ENCODE measurements around the gene HEATR3.

Gene HEATR3

GRCh38 chr16:50050802-50051201 is 15.0 kb upstream of the HEATR3 start:
- Histone ChIP-seq H3K9me3 (ENCODE audit: control insufficient read depth, low read length) (no peaks in the 10 kb centered on the region), H3K4me1 (ENCODE audit: control insufficient read depth, insufficient read depth, low read length, poor library complexity, severe bottlenecking) (no peaks in the 10 kb centered on the region), H3K27ac (ENCODE audit: insufficient read depth, low read length, poor library complexity, severe bottlenecking) (no peak overlapping the region), H3K27me3 (replicated peaks; ENCODE audit: control insufficient read depth, insufficient read depth, low read length, poor library complexity, severe bottlenecking) (no peaks in the 10 kb centered on the region), H3K36me3 (ENCODE audit: control insufficient read depth, insufficient read depth, low read length) (no peaks in the 10 kb centered on the region), H3K4me3 (ENCODE audit: insufficient read depth, low read depth, low read length, poor library complexity, severe bottlenecking) (no peak overlapping the region)
- no peak for DNase-seq

DNA sequence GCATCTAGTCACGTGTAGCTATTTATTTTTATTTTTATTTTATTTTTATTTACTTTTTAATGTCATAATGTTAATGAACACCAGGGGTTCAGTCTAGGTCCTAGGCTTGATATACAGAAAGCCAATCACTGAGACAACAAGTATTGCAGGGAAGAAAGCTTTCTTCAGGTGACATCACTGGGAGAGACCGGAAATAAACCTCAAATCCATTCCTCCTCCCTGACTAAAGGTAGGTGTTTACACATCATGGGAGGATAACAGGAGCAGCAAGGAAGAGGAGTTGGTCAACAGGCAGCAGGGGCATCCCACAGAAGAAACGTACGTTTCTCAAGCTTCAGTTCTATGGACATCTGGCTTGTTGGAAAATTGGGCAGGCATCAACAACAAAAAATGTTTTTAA is 9.5 kb upstream of the HEATR3 start:
- no peak overlapping the region for H3K4me3 ChIP-seq (ENCODE audit: insufficient read depth, low read depth, low read length, poor library complexity, severe bottlenecking)
- H3K9me3 ChIP-seq (ENCODE audit: control insufficient read depth, low read length) = no peaks in the 10 kb centered on the region
- no peaks in the 10 kb centered on the region for H3K4me1 ChIP-seq (ENCODE audit: control insufficient read depth, insufficient read depth, low read length, poor library complexity, severe bottlenecking)
- DNase-seq = no peak
- no peaks in the 10 kb centered on the region for H3K36me3 ChIP-seq (ENCODE audit: control insufficient read depth, insufficient read depth, low read length)
- no peak overlapping the region for H3K27ac ChIP-seq (ENCODE audit: insufficient read depth, low read length, poor library complexity, severe bottlenecking)
- no peaks in the 10 kb centered on the region for H3K27me3 ChIP-seq (replicated peaks; ENCODE audit: control insufficient read depth, insufficient read depth, low read length, poor library complexity, severe bottlenecking)

DNA sequence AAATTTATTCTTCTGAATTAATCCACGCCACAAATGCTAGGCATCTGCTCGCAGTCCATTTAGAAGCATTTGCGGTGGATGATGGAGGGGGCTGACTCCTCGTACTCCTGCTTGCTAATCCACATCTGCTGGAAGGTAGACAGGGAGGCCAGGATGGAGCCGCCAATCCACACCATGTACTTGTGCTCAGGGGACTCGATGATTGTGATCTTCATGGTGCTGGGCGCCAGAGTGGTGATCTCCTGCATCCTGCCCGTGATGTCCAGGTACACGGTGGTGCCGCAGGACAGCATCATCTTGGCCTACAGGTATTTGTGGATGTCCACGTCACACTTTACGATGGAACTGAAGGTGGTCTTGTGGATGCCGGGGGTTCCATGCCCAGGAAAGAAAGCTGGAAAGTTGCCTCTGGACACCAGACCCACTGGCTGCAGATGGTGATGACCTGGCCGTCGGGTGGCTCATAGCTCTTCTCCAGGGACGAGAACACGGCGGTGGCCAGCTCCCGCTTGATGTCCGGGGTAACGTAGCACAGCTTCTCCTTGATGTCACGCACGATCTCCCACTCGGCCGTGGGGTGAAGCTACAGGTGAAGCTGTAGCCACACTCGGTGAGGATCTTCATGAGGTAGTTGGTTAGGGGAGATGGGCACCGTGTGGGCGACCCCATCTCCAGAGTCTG is 7.5 kb upstream of the HEATR3 start:
- no peak for DNase-seq
- Histone ChIP-seq H3K4me1 (ENCODE audit: control insufficient read depth, insufficient read depth, low read length, poor library complexity, severe bottlenecking) (no peaks in the 10 kb centered on the region), H3K4me3 (ENCODE audit: insufficient read depth, low read depth, low read length, poor library complexity, severe bottlenecking) (no peak overlapping the region), H3K27me3 (replicated peaks; ENCODE audit: control insufficient read depth, insufficient read depth, low read length, poor library complexity, severe bottlenecking) (no peaks in the 10 kb centered on the region), H3K36me3 (ENCODE audit: control insufficient read depth, insufficient read depth, low read length) (no peaks in the 10 kb centered on the region), H3K27ac (ENCODE audit: insufficient read depth, low read length, poor library complexity, severe bottlenecking) (no peak overlapping the region), H3K9me3 (ENCODE audit: control insufficient read depth, low read length) (no peaks in the 10 kb centered on the region)

GRCh38 chr16:50059111-50059510 is 6.7 kb upstream of the HEATR3 start:
- no peaks in the 10 kb centered on the region for H3K9me3 ChIP-seq (ENCODE audit: control insufficient read depth, low read length)
- H3K4me1 ChIP-seq (ENCODE audit: control insufficient read depth, insufficient read depth, low read length, poor library complexity, severe bottlenecking) = no peaks in the 10 kb centered on the region
- H3K36me3 ChIP-seq (ENCODE audit: control insufficient read depth, insufficient read depth, low read length) = no peaks in the 10 kb centered on the region
- no peak overlapping the region for H3K4me3 ChIP-seq (ENCODE audit: insufficient read depth, low read depth, low read length, poor library complexity, severe bottlenecking)
- DNase-seq = no peak
- no peak overlapping the region for H3K27ac ChIP-seq (ENCODE audit: insufficient read depth, low read length, poor library complexity, severe bottlenecking)
- H3K27me3 ChIP-seq (replicated peaks; ENCODE audit: control insufficient read depth, insufficient read depth, low read length, poor library complexity, severe bottlenecking) = no peaks in the 10 kb centered on the region

- no peaks in the 10 kb centered on the region for H3K27me3 ChIP-seq (replicated peaks; ENCODE audit: control insufficient read depth, insufficient read depth, low read length, poor library complexity, severe bottlenecking)
- no peaks in the 10 kb centered on the region for H3K4me1 ChIP-seq (ENCODE audit: control insufficient read depth, insufficient read depth, low read length, poor library complexity, severe bottlenecking)
- DNase-seq = no peak
- no peaks in the 10 kb centered on the region for H3K36me3 ChIP-seq (ENCODE audit: control insufficient read depth, insufficient read depth, low read length)
- no peak overlapping the region for H3K27ac ChIP-seq (ENCODE audit: insufficient read depth, low read length, poor library complexity, severe bottlenecking)
- H3K9me3 ChIP-seq (ENCODE audit: control insufficient read depth, low read length) = no peaks in the 10 kb centered on the region
- no peak overlapping the region for H3K4me3 ChIP-seq (ENCODE audit: insufficient read depth, low read depth, low read length, poor library complexity, severe bottlenecking)
Observed at GRCh38 chr16:50059669-50060068, 6.1 kb upstream of the HEATR3 start.

DNA sequence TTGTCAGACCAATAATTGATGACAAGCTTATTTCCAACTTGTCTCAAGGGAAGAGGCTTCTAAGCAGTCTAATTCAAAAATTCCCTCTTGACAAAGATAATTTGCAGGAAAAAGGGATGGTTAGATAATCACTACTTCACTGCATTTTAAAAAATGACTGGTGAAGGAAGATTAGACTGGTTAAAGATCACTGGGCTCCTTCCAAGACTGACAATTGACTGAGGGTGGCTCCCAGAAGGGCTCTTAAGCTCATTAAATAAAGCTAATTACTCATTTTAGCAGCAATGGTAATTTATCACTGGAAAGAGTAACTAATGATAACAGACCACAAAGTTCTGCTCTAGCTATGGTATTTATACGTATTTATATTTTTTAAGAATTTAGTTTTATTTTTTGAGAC is 4.4 kb upstream of the HEATR3 start:
- Histone ChIP-seq H3K9me3 (ENCODE audit: control insufficient read depth, low read length) (no peaks in the 10 kb centered on the region), H3K36me3 (ENCODE audit: control insufficient read depth, insufficient read depth, low read length) (no peaks in the 10 kb centered on the region)

DNA sequence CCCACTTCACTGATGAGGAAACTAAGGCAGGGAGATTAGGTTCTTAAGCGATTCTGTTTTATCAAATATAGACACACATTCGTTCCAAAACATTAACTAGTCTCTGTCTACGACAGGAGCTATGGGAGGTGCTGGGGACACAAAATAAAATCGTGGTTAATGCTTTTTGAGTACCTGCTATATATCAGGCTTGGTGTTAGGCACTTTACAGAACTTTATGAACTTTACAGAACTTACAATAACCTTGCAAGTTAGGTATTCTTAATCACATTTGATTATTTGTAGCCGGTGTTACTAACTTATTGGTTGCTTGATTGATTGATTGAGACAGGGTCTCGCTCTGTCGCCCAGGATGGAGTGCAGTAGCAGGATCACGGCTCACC is 538 bp upstream of the HEATR3 start:
- DNase-seq = no peak
- peaks cover 13% of the 10 kb centered on the region for H3K4me1 ChIP-seq (ENCODE audit: control insufficient read depth, insufficient read depth, low read length, poor library complexity, severe bottlenecking)
- H3K4me3 ChIP-seq (ENCODE audit: insufficient read depth, low read depth, low read length, poor library complexity, severe bottlenecking) = peak overlapping the region; percentile 97
- peaks cover 12% of the 10 kb centered on the region for H3K36me3 ChIP-seq (ENCODE audit: control insufficient read depth, insufficient read depth, low read length)
- no peaks in the 10 kb centered on the region for H3K27me3 ChIP-seq (replicated peaks; ENCODE audit: control insufficient read depth, insufficient read depth, low read length, poor library complexity, severe bottlenecking)
- no peak overlapping the region for H3K27ac ChIP-seq (ENCODE audit: insufficient read depth, low read length, poor library complexity, severe bottlenecking)
- no peaks in the 10 kb centered on the region for H3K9me3 ChIP-seq (ENCODE audit: control insufficient read depth, low read length)

More for the DNA sequence above, 4.4 kb upstream of the HEATR3 start:
- H3K4me1 ChIP-seq (ENCODE audit: control insufficient read depth, insufficient read depth, low read length, poor library complexity, severe bottlenecking) = no peaks in the 10 kb centered on the region
- no peak overlapping the region for H3K4me3 ChIP-seq (ENCODE audit: insufficient read depth, low read depth, low read length, poor library complexity, severe bottlenecking)
- H3K27me3 ChIP-seq (replicated peaks; ENCODE audit: control insufficient read depth, insufficient read depth, low read length, poor library complexity, severe bottlenecking) = no peaks in the 10 kb centered on the region
- H3K27ac ChIP-seq (ENCODE audit: insufficient read depth, low read length, poor library complexity, severe bottlenecking) = no peak overlapping the region
- DNase-seq = no peak

- H3K27me3 ChIP-seq (replicated peaks; ENCODE audit: control insufficient read depth, insufficient read depth, low read length, poor library complexity, severe bottlenecking) = no peaks in the 10 kb centered on the region
- H3K36me3 ChIP-seq (ENCODE audit: control insufficient read depth, insufficient read depth, low read length) = peaks cover 17% of the 10 kb centered on the region
- peaks cover 13% of the 10 kb centered on the region for H3K4me1 ChIP-seq (ENCODE audit: control insufficient read depth, insufficient read depth, low read length, poor library complexity, severe bottlenecking)
- H3K4me3 ChIP-seq (ENCODE audit: insufficient read depth, low read depth, low read length, poor library complexity, severe bottlenecking) = peak overlapping the region; percentile 97
- H3K27ac ChIP-seq (ENCODE audit: insufficient read depth, low read length, poor library complexity, severe bottlenecking) = peak overlapping the region; percentile 87
- no peaks in the 10 kb centered on the region for H3K9me3 ChIP-seq (ENCODE audit: control insufficient read depth, low read length)
- DNase-seq = no peak
Observed at GRCh38 chr16:50066482-50067289, 916 bp downstream of the HEATR3 start.

- peaks cover 13% of the 10 kb centered on the region for H3K4me1 ChIP-seq (ENCODE audit: control insufficient read depth, insufficient read depth, low read length, poor library complexity, severe bottlenecking)
- H3K36me3 ChIP-seq (ENCODE audit: control insufficient read depth, insufficient read depth, low read length) = peaks cover 17% of the 10 kb centered on the region
- H3K4me3 ChIP-seq (ENCODE audit: insufficient read depth, low read depth, low read length, poor library complexity, severe bottlenecking) = no peak overlapping the region
- no peaks in the 10 kb centered on the region for H3K9me3 ChIP-seq (ENCODE audit: control insufficient read depth, low read length)
- H3K27ac ChIP-seq (ENCODE audit: insufficient read depth, low read length, poor library complexity, severe bottlenecking) = no peak overlapping the region
- H3K27me3 ChIP-seq (replicated peaks; ENCODE audit: control insufficient read depth, insufficient read depth, low read length, poor library complexity, severe bottlenecking) = no peaks in the 10 kb centered on the region
- peak in 1 of 3 donors; percentile 3 for DNase-seq
Observed at GRCh38 chr16:50067290-50067853, 1.6 kb downstream of the HEATR3 start.

GRCh38 chr16:50068550-50068949 is 2.8 kb downstream of the HEATR3 start:
- DNase-seq = no peak

More at GRCh38 chr16:50068550-50068949, 2.8 kb downstream of the HEATR3 start:
- no peak overlapping the region for H3K4me3 ChIP-seq (ENCODE audit: insufficient read depth, low read depth, low read length, poor library complexity, severe bottlenecking)
- H3K4me1 ChIP-seq (ENCODE audit: control insufficient read depth, insufficient read depth, low read length, poor library complexity, severe bottlenecking) = peaks cover 13% of the 10 kb centered on the region
- peaks cover 17% of the 10 kb centered on the region for H3K36me3 ChIP-seq (ENCODE audit: control insufficient read depth, insufficient read depth, low read length)
- H3K27ac ChIP-seq (ENCODE audit: insufficient read depth, low read length, poor library complexity, severe bottlenecking) = no peak overlapping the region
- H3K27me3 ChIP-seq (replicated peaks; ENCODE audit: control insufficient read depth, insufficient read depth, low read length, poor library complexity, severe bottlenecking) = no peaks in the 10 kb centered on the region
- no peaks in the 10 kb centered on the region for H3K9me3 ChIP-seq (ENCODE audit: control insufficient read depth, low read length)

Measured in effector memory CD4-positive, alpha-beta T cell (primary cell).